Mucosa of stomach (tissue), 1 donor: ENCODE data around the gene NCAPD2.
"Not testable (repeated sequence)": the region's sequence is repeated elsewhere in the genome, so short reads cannot be mapped to it uniquely, and the experiment has no call there.

ENCODE experiments used
- H3K27me3 ChIP-seq: one replicate; pipeline ENCODE4 v1.7.0; 2013; ENCODE audit warnings: mild to moderate bottlenecking, low read length; ENCODE audit not compliant: control insufficient read depth, insufficient read depth
- H3K36me3 ChIP-seq: one replicate; pipeline ENCODE4 v1.7.0; 2013; ENCODE audit warnings: low read length; ENCODE audit not compliant: control insufficient read depth, insufficient read depth
- H3K4me1 ChIP-seq: one replicate; pipeline ENCODE4 v1.7.0; 2013; ENCODE audit warnings: mild to moderate bottlenecking, low read length; ENCODE audit not compliant: control insufficient read depth, insufficient read depth
- H3K4me3 ChIP-seq: one replicate; pipeline ENCODE4 v1.7.0; 2013; ENCODE audit warnings: low read length
- H3K9ac ChIP-seq: one replicate; pipeline ENCODE4 v1.7.0; 2013; ENCODE audit warnings: mild to moderate bottlenecking, low read length, moderate library complexity
- H3K9me3 ChIP-seq: one replicate; pipeline ENCODE4 v1.7.0; 2013; ENCODE audit warnings: mild to moderate bottlenecking, low read length, moderate library complexity; ENCODE audit not compliant: control insufficient read depth
- donor health status: Pancreatic carcinoma.

The NCAPD2 gene

DNA sequence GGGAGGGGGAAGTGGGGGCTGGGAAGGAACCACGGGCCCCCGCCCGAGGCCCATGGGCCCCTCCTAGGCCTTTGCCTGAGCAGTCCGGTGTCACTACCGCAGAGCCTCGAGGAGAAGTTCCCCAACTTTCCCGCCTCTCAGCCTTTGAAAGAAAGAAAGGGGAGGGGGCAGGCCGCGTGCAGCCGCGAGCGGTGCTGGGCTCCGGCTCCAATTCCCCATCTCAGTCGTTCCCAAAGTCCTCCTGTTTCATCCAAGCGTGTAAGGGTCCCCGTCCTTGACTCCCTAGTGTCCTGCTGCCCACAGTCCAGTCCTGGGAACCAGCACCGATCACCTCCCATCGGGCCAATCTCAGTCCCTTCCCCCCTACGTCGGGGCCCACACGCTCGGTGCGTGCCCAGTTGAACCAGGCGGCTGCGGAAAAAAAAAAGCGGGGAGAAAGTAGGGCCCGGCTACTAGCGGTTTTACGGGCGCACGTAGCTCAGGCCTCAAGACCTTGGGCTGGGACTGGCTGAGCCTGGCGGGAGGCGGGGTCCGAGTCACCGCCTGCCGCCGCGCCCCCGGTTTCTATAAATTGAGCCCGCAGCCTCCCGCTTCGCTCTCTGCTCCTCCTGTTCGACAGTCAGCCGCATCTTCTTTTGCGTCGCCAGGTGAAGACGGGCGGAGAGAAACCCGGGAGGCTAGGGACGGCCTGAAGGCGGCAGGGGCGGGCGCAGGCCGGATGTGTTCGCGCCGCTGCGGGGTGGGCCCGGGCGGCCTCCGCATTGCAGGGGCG, 40.2 kb downstream of the NCAPD2 start, which contains the start of gene GAPDH:
Gene GAPDH, plus strand, starts transcription at position 595 of the 772 bp plus-strand sequence. CDS start 316 bp downstream, outside the sequence.
- Histone ChIP-seq H3K9me3 (no peaks in the 10 kb centered on the region), H3K4me1 (peaks cover 45% of the 10 kb centered on the region), H3K27me3 (no peaks in the 10 kb centered on the region), H3K4me3 (peak within 1 kb of the TSS; percentile 95), H3K36me3 (peaks cover 28% of the 10 kb centered on the region), H3K9ac (peak within 1 kb of the TSS; percentile 92)

DNA sequence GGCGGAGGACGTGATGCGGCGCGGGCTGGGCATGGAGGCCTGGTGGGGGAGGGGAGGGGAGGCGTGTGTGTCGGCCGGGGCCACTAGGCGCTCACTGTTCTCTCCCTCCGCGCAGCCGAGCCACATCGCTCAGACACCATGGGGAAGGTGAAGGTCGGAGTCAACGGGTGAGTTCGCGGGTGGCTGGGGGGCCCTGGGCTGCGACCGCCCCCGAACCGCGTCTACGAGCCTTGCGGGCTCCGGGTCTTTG, 40.7 kb downstream of the NCAPD2 start:
- peak overlapping the region; percentile 95 for H3K4me3 ChIP-seq
- H3K9ac ChIP-seq: peak overlapping the region; percentile 92
- H3K36me3 ChIP-seq: peaks cover 24% of the 10 kb centered on the region
- no peaks in the 10 kb centered on the region for H3K9me3 ChIP-seq
- H3K4me1 ChIP-seq: peaks cover 45% of the 10 kb centered on the region
- H3K27me3 ChIP-seq: no peaks in the 10 kb centered on the region

DNA sequence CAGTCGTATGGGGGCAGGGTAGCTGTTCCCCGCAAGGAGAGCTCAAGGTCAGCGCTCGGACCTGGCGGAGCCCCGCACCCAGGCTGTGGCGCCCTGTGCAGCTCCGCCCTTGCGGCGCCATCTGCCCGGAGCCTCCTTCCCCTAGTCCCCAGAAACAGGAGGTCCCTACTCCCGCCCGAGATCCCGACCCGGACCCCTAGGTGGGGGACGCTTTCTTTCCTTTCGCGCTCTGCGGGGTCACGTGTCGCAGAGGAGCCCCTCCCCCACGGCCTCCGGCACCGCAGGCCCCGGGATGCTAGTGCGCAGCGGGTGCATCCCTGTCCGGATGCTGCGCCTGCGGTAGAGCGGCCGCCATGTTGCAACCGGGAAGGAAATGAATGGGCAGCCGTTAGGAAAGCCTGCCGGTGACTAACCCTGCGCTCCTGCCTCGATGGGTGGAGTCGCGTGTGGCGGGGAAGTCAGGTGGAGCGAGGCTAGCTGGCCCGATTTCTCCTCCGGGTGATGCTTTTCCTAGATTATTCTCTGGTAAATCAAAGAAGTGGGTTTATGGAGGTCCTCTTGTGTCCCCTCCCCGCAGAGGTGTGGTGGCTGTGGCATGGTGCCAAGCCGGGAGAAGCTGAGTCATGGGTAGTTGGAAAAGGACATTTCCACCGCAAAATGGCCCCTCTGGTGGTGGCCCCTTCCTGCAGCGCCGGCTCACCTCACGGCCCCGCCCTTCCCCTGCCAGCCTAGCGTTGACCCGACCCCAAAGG, 41.2 kb downstream of the NCAPD2 start:
- peaks cover 22% of the 10 kb centered on the region for H3K36me3 ChIP-seq
- peak overlapping the region; percentile 95 for H3K4me3 ChIP-seq
- no peaks in the 10 kb centered on the region for H3K9me3 ChIP-seq
- peaks cover 49% of the 10 kb centered on the region for H3K4me1 ChIP-seq
- H3K27me3 ChIP-seq: no peaks in the 10 kb centered on the region
- H3K9ac ChIP-seq: peak overlapping the region; percentile 92

DNA sequence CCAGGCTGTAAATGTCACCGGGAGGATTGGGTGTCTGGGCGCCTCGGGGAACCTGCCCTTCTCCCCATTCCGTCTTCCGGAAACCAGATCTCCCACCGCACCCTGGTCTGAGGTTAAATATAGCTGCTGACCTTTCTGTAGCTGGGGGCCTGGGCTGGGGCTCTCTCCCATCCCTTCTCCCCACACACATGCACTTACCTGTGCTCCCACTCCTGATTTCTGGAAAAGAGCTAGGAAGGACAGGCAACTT, 41.7 kb downstream of the NCAPD2 start:
- H3K27me3 ChIP-seq: no peaks in the 10 kb centered on the region
- peak overlapping the region; percentile 95 for H3K4me3 ChIP-seq
- no peaks in the 10 kb centered on the region for H3K9me3 ChIP-seq
- H3K36me3 ChIP-seq: peaks cover 22% of the 10 kb centered on the region
- H3K9ac ChIP-seq: peak overlapping the region; percentile 92
- H3K4me1 ChIP-seq: peaks cover 54% of the 10 kb centered on the region

DNA sequence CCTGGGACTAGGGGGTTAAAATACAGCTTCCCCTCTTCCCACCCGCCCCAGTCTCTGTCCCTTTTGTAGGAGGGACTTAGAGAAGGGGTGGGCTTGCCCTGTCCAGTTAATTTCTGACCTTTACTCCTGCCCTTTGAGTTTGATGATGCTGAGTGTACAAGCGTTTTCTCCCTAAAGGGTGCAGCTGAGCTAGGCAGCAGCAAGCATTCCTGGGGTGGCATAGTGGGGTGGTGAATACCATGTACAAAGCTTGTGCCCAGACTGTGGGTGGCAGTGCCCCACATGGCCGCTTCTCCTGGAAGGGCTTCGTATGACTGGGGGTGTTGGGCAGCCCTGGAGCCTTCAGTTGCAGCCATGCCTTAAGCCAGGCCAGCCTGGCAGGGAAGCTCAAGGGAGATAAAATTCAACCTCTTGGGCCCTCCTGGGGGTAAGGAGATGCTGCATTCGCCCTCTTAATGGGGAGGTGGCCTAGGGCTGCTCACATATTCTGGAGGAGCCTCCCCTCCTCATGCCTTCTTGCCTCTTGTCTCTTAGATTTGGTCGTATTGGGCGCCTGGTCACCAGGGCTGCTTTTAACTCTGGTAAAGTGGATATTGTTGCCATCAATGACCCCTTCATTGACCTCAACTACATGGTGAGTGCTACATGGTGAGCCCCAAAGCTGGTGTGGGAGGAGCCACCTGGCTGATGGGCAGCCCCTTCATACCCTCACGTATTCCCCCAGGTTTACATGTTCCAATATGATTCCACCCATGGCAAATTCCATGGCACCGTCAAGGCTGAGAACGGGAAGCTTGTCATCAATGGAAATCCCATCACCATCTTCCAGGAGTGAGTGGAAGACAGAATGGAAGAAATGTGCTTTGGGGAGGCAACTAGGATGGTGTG, 42.3 kb downstream of the NCAPD2 start:
- Histone ChIP-seq H3K9ac (peak overlapping the region; percentile 92), H3K36me3 (peaks cover 22% of the 10 kb centered on the region)

DNA sequence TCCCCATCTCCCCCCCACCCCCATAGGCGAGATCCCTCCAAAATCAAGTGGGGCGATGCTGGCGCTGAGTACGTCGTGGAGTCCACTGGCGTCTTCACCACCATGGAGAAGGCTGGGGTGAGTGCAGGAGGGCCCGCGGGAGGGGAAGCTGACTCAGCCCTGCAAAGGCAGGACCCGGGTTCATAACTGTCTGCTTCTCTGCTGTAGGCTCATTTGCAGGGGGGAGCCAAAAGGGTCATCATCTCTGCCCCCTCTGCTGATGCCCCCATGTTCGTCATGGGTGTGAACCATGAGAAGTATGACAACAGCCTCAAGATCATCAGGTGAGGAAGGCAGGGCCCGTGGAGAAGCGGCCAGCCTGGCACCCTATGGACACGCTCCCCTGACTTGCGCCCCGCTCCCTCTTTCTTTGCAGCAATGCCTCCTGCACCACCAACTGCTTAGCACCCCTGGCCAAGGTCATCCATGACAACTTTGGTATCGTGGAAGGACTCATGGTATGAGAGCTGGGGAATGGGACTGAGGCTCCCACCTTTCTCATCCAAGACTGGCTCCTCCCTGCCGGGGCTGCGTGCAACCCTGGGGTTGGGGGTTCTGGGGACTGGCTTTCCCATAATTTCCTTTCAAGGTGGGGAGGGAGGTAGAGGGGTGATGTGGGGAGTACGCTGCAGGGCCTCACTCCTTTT, 43.1 kb downstream of the NCAPD2 start:
- Histone ChIP-seq H3K4me3 (no peak overlapping the region), H3K27me3 (no peaks in the 10 kb centered on the region), H3K9ac (no peak overlapping the region), H3K36me3 (peaks cover 22% of the 10 kb centered on the region), H3K4me1 (peaks cover 68% of the 10 kb centered on the region), H3K9me3 (no peaks in the 10 kb centered on the region)

More for the DNA sequence above, 42.3 kb downstream of the NCAPD2 start:
- H3K9me3 ChIP-seq: no peaks in the 10 kb centered on the region
- no peaks in the 10 kb centered on the region for H3K27me3 ChIP-seq
- H3K4me3 ChIP-seq: peak overlapping the region; percentile 95
- H3K4me1 ChIP-seq: peaks cover 60% of the 10 kb centered on the region

DNA sequence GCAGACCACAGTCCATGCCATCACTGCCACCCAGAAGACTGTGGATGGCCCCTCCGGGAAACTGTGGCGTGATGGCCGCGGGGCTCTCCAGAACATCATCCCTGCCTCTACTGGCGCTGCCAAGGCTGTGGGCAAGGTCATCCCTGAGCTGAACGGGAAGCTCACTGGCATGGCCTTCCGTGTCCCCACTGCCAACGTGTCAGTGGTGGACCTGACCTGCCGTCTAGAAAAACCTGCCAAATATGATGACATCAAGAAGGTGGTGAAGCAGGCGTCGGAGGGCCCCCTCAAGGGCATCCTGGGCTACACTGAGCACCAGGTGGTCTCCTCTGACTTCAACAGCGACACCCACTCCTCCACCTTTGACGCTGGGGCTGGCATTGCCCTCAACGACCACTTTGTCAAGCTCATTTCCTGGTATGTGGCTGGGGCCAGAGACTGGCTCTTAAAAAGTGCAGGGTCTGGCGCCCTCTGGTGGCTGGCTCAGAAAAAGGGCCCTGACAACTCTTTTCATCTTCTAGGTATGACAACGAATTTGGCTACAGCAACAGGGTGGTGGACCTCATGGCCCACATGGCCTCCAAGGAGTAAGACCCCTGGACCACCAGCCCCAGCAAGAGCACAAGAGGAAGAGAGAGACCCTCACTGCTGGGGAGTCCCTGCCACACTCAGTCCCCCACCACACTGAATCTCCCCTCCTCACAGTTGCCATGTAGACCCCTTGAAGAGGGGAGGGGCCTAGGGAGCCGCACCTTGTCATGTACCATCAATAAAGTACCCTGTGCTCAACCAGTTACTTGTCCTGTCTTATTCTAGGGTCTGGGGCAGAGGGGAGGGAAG, 43.9 kb downstream of the NCAPD2 start:
- Histone ChIP-seq H3K4me1 (peaks cover 68% of the 10 kb centered on the region), H3K36me3 (peaks cover 22% of the 10 kb centered on the region)
- not testable (repeated sequence) for H3K27me3 ChIP-seq, H3K4me3 ChIP-seq, H3K9me3 ChIP-seq, H3K9ac ChIP-seq

DNA sequence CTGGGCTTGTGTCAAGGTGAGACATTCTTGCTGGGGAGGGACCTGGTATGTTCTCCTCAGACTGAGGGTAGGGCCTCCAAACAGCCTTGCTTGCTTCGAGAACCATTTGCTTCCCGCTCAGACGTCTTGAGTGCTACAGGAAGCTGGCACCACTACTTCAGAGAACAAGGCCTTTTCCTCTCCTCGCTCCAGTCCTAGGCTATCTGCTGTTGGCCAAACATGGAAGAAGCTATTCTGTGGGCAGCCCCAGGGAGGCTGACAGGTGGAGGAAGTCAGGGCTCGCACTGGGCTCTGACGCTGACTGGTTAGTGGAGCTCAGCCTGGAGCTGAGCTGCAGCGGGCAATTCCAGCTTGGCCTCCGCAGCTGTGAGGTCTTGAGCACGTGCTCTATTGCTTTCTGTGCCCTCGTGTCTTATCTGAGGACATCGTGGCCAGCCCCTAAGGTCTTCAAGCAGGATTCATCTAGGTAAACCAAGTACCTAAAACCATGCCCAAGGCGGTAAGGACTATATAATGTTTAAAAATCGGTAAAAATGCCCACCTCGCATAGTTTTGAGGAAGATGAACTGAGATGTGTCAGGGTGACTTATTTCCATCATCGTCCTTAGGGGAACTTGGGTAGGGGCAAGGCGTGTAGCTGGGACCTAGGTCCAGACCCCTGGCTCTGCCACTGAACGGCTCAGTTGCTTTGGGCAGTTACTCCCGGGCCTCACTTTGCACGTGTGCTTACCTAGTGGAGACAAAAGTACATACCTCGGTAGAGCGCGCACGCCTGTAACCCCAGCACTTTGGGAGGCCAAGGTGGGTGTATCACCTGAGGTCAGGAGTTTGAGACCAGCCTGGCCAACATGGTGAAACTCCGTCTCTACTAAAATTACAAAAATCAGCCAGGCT, 44.8 kb downstream of the NCAPD2 start:
- H3K4me3 ChIP-seq: no peak overlapping the region
- no peak overlapping the region for H3K9ac ChIP-seq
- no peaks in the 10 kb centered on the region for H3K27me3 ChIP-seq
- peaks cover 62% of the 10 kb centered on the region for H3K4me1 ChIP-seq
- no peaks in the 10 kb centered on the region for H3K9me3 ChIP-seq
- peaks cover 22% of the 10 kb centered on the region for H3K36me3 ChIP-seq

DNA sequence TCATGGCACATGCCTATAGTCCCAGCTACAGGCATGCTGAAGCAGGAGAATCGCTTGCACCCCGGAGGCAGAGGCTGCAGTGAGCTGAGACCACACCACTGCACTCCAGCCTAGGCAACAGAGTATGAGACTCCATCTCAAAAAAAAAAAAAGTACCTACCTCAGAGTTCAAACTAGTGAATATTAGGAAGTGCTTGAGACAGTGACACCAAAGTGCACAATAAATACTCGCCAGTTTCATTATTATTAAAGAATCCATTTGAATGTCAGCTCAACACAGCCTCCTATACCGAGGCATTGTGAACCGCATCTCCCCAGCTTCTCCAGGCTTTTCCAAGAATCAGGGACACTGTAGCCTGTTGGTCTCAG, 45.4 kb downstream of the NCAPD2 start:
- Histone ChIP-seq H3K4me1 (peaks cover 62% of the 10 kb centered on the region), H3K9ac (no peak overlapping the region), H3K4me3 (no peak overlapping the region), H3K36me3 (peaks cover 22% of the 10 kb centered on the region), H3K9me3 (no peaks in the 10 kb centered on the region), H3K27me3 (no peaks in the 10 kb centered on the region)

DNA sequence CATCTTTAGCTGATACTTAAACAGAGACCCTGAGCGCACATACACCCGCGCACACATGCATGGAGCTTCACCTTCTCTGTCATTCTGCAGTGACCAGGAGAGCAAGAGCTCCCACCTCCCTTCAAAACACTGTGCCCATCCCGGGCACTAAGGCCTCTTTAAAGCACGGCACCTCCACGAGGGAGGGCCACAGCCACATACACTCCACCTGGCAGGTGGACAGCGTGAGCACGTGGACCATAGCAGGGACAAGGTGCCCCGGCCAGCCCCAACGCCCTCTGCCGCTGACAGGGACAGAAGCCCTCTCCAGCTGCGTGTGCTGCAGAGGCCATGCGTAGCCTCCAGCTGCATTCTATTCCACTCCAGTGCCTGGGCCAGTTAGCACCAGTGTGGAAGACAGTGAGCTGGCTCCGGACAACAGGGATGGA, 45.8 kb downstream of the NCAPD2 start:
- no peak overlapping the region for H3K9ac ChIP-seq
- H3K27me3 ChIP-seq: no peaks in the 10 kb centered on the region
- H3K4me1 ChIP-seq: peaks cover 62% of the 10 kb centered on the region
- no peaks in the 10 kb centered on the region for H3K9me3 ChIP-seq
- no peak overlapping the region for H3K4me3 ChIP-seq
- H3K36me3 ChIP-seq: peaks cover 22% of the 10 kb centered on the region
